H1 (cell line): Measurements from ENCODE around the gene SLCO4A1. TPM values are rescaled to one million over a fixed set of nuclear protein-coding genes. Genes with fewer than 3 reads are reported as not detected.

Source experiments
- CTCF ChIA-PET: fragments of 300-600 bp; sonication (Branson Sonifier 250); formaldehyde crosslinking; loops from one replicate; lab custom pipeline; 2021; ENCODE audit not compliant: partially characterized antibody; lab: Charles Lee
- POLR2A ChIA-PET: fragments of 300-600 bp; sonication (Branson Sonifier 250); formaldehyde crosslinking; loops from one replicate; lab custom pipeline; 2021; ENCODE audit warnings: inconsistent platforms; ENCODE audit not compliant: partially characterized antibody; lab: Charles Lee
- DNase-seq, 2 experiments: peaks; one replicate each; pipeline versions ENCODE4 v3.0.0 to v3.0.0-alpha.2; 2010 to 2022; ENCODE audit warnings: low spot score in 2 of 2, low read depth in 1 of 2, mixed read lengths in 1 of 2
- FAIRE-seq: peaks from 2 replicates; lab custom pipeline; 2011; peaks lifted over from hg19 to GRCh38; lab: Jason Lieb, UNC
- H2AFZ ChIP-seq: 2 replicates; pipeline ENCODE4 v1.8.1; 2012; ENCODE audit warnings: low read length, inconsistent platforms
- H2AK5ac ChIP-seq: 2 replicates; pipeline ENCODE4 v1.6.1; 2013; ENCODE audit warnings: low read depth, low read length
- H2BK120ac ChIP-seq: replicated peaks from 2 replicates; pipeline ENCODE3; 2013; ENCODE audit warnings: low read depth, low read length, inconsistent platforms
- H2BK12ac ChIP-seq: 2 replicates; pipeline ENCODE4 v1.6.1; 2013; ENCODE audit warnings: low read depth, low read length
- H2BK15ac ChIP-seq: 2 replicates; pipeline ENCODE4 v1.6.1; 2013; ENCODE audit warnings: low read length
- H2BK20ac ChIP-seq: 2 replicates; pipeline ENCODE4 v1.6.1; 2013; ENCODE audit warnings: low read length
- H2BK5ac ChIP-seq: 2 replicates; pipeline ENCODE4 v1.6.1; 2013; ENCODE audit warnings: low read depth, low read length
- H3K14ac ChIP-seq: 2 replicates; pipeline ENCODE4 v1.6.1; 2013; ENCODE audit warnings: inconsistent platforms; ENCODE audit not compliant: insufficient read length
- H3K18ac ChIP-seq: 2 replicates; pipeline ENCODE4 v1.6.1; 2013; ENCODE audit warnings: low read length; ENCODE audit errors: extremely low read depth
- H3K23ac ChIP-seq: 2 replicates; pipeline ENCODE4 v1.6.1; 2013; ENCODE audit warnings: inconsistent platforms; ENCODE audit not compliant: insufficient read length
- H3K23me2 ChIP-seq: 2 replicates; pipeline ENCODE4 v1.6.1; 2013; ENCODE audit warnings: low read depth, low read length
- H3K27ac ChIP-seq: 2 replicates; pipeline ENCODE4 v1.6.1; 2011; ENCODE audit warnings: low read depth, low read length, inconsistent platforms
- H3K27me3 ChIP-seq, 4 experiments: replicated peaks in 1 of 4; 1 replicate in 1 of 4; 2 replicates in 3 of 4; pipeline versions ENCODE4 v1.6.1 to v1.8.1; 2011 to 2013; ENCODE audit warnings: low read length in 3 of 4, mild to moderate bottlenecking in 3 of 4, inconsistent platforms in 2 of 4, mixed read lengths in 2 of 4, moderate library complexity in 1 of 4; ENCODE audit not compliant: control insufficient read depth in 3 of 4, insufficient read depth in 3 of 4; ENCODE audit errors: extremely low read depth in 1 of 4
- H3K36me3 ChIP-seq, 4 experiments: 2 replicates each; pipeline versions ENCODE4 v1.6.1 to v1.8.1; 2011 to 2013; ENCODE audit warnings: mild to moderate bottlenecking in 4 of 4, low read length in 3 of 4, moderate library complexity in 2 of 4, control low read depth in 1 of 4, inconsistent platforms in 1 of 4; ENCODE audit not compliant: insufficient read depth in 4 of 4, control insufficient read depth in 2 of 4
- H3K4ac ChIP-seq: replicated peaks from 2 replicates; pipeline ENCODE3; 2013; ENCODE audit warnings: low read length, low read depth, mixed read lengths, inconsistent platforms; ENCODE audit not compliant: insufficient read length
- H3K4me1 ChIP-seq, 4 experiments: replicated peaks in 1 of 4; 1 replicate in 1 of 4; 2 replicates in 3 of 4; pipeline versions ENCODE4 v1.6.1 to v1.8.1; 2011 to 2013; ENCODE audit warnings: low read length in 3 of 4, inconsistent platforms in 2 of 4, mixed read lengths in 1 of 4; ENCODE audit not compliant: insufficient read depth in 4 of 4, control insufficient read depth in 3 of 4
- H3K4me2 ChIP-seq, 2 experiments: 2 replicates each; pipeline versions ENCODE4 v1.6.1 to v1.8.1; 2011 to 2013; ENCODE audit warnings: low read depth in 2 of 2, low read length in 2 of 2, control low read depth in 1 of 2, inconsistent platforms in 1 of 2, mild to moderate bottlenecking in 1 of 2; ENCODE audit not compliant: insufficient read depth in 1 of 2
- H3K4me3 ChIP-seq, 4 experiments: fragments of 200-600, 300-600 bp in 1 of 4; sonication (generic), shearing (Covaris generic), sonication (Bioruptor Twin) in 1 of 4; 2 replicates each; pipeline versions ENCODE4 v1.5.1 to v1.8.1; 2011 to 2016; ENCODE audit warnings: low read length in 4 of 4, low read depth in 3 of 4, control low read depth in 2 of 4, inconsistent platforms in 2 of 4, mild to moderate bottlenecking in 2 of 4, mixed read lengths in 1 of 4, moderate library complexity in 1 of 4; ENCODE audit not compliant: insufficient read depth in 2 of 4; ENCODE audit errors: extremely low read depth in 1 of 4
- H3K56ac ChIP-seq: replicated peaks from 2 replicates; pipeline ENCODE3; 2013; ENCODE audit warnings: low read depth, mild to moderate bottlenecking, mixed read lengths, low read length, inconsistent platforms; ENCODE audit not compliant: insufficient read length
- H3K79me1 ChIP-seq: 2 replicates; pipeline ENCODE4 v1.6.1; 2013; ENCODE audit warnings: low read depth, low read length, control low read depth
- H3K79me2 ChIP-seq, 2 experiments: 2 replicates each; pipeline versions ENCODE4 v1.6.1 to v1.8.1; 2012 to 2013; ENCODE audit warnings: low read length in 2 of 2, mild to moderate bottlenecking in 2 of 2, inconsistent platforms in 1 of 2; ENCODE audit not compliant: insufficient read depth in 2 of 2, control insufficient read depth in 1 of 2
- H3K9ac ChIP-seq, 4 experiments: replicated peaks in 1 of 4; 1 replicate in 1 of 4; 2 replicates in 3 of 4; pipeline versions ENCODE4 v1.6.1 to v1.8.1; 2011 to 2013; ENCODE audit warnings: low read depth in 3 of 4, low read length in 3 of 4, control low read depth in 2 of 4, mild to moderate bottlenecking in 2 of 4, moderate library complexity in 2 of 4, inconsistent platforms in 1 of 4; ENCODE audit errors: extremely low read depth in 1 of 4
- H3K9me3 ChIP-seq, 2 experiments: 2 replicates each; pipeline versions ENCODE4 v1.6.1 to v1.8.1; 2012 to 2013; ENCODE audit warnings: mild to moderate bottlenecking in 2 of 2, moderate library complexity in 2 of 2, control low read depth in 1 of 2, inconsistent platforms in 1 of 2, low read depth in 1 of 2, low read length in 1 of 2, mixed read lengths in 1 of 2; ENCODE audit not compliant: insufficient read depth in 2 of 2
- H4K20me1 ChIP-seq, 2 experiments: replicated peaks in 1 of 2; 2 replicates each; pipeline versions ENCODE3 to v1.8.1; 2011 to 2013; ENCODE audit warnings: inconsistent platforms in 2 of 2, low read length in 2 of 2, mild to moderate bottlenecking in 1 of 2; ENCODE audit not compliant: insufficient read depth in 2 of 2, control insufficient read depth in 1 of 2
- H4K5ac ChIP-seq: 2 replicates; pipeline ENCODE4 v1.6.1; 2013; ENCODE audit warnings: low read length, low read depth, mixed read lengths, inconsistent platforms; ENCODE audit not compliant: insufficient read length
- H4K8ac ChIP-seq: 2 replicates; pipeline ENCODE4 v1.8.0; 2013; ENCODE audit warnings: mild to moderate bottlenecking, moderate library complexity, low read length, inconsistent platforms; ENCODE audit not compliant: insufficient read depth; ENCODE audit errors: extremely low read depth
- H4K91ac ChIP-seq: replicated peaks from 2 replicates; pipeline ENCODE3; 2013; ENCODE audit warnings: low read length, mixed read lengths, inconsistent platforms; ENCODE audit not compliant: insufficient read length
- BRCA1 ChIP-seq: IDR thresholded peaks from 2 replicates; pipeline ENCODE4 v1.6.1; 2012; ENCODE audit warnings: low read depth, low read length, improper control_type of control experiment
- EP300 ChIP-seq, 2 experiments: IDR thresholded peaks; 1 replicate in 1 of 2; 2 replicates in 1 of 2; pipeline ENCODE4 v1.6.1; 2011 to 2012; ENCODE audit warnings: low read depth in 2 of 2, low read length in 2 of 2, mild to moderate bottlenecking in 2 of 2, borderline replicate concordance in 1 of 2, inconsistent platforms in 1 of 2, moderate library complexity in 1 of 2
- HDAC6 ChIP-seq: IDR thresholded peaks from one replicate; pipeline ENCODE4 v1.7.1; 2012; ENCODE audit warnings: low read depth, mild to moderate bottlenecking, inconsistent platforms, low read length, moderate library complexity
- KDM5A ChIP-seq: fragments of 200-600 bp; IDR thresholded peaks from 2 replicates; pipeline ENCODE4 v1.7.1; 2012; ENCODE audit warnings: mild to moderate bottlenecking, low read length, inconsistent platforms, mixed read lengths
- RFX5 ChIP-seq: IDR thresholded peaks from 2 replicates; pipeline ENCODE4 v1.6.1; 2011; ENCODE audit warnings: low read depth, low read length, improper control_type of control experiment, borderline replicate concordance
- RXRA ChIP-seq: IDR thresholded peaks from 2 replicates; pipeline ENCODE4 v1.6.1; 2011; ENCODE audit warnings: low read depth, mild to moderate bottlenecking, low read length, moderate library complexity; ENCODE audit not compliant: insufficient read depth
- SIN3A ChIP-seq, 2 experiments: IDR thresholded peaks in 1 of 2; conservative IDR thresholded peaks in 1 of 2; 2 replicates each; pipeline ENCODE4 v1.6.1; 2011 to 2012; ENCODE audit warnings: low read length in 2 of 2, improper control_type of control experiment in 1 of 2, low read depth in 1 of 2, mild to moderate bottlenecking in 1 of 2
- SP4 ChIP-seq: IDR thresholded peaks from 2 replicates; pipeline ENCODE4 v1.6.1; 2012; ENCODE audit warnings: low read length, inconsistent platforms
- SRF ChIP-seq: IDR thresholded peaks from 2 replicates; pipeline ENCODE4 v1.6.1; 2011; ENCODE audit warnings: mild to moderate bottlenecking, low read depth, low read length, moderate library complexity
- WGBS, 2 experiments: shearing (Covaris generic) in 1 of 2; methylation state at CpG; one replicate each; pipeline versions ENCODE4 v1.1.6 to v1.1.7; 2013 to 2015; ENCODE audit warnings: low lambda C conversion rate in 2 of 2, mixed read lengths in 2 of 2, inconsistent platforms in 1 of 2, low coverage in 1 of 2, missing lambda C conversion rate in 1 of 2; ENCODE audit not compliant: insufficient replicate concordance in 2 of 2, insufficient coverage in 1 of 2, insufficient read length in 1 of 2; ENCODE audit errors: extremely low coverage in 1 of 2, missing lambda C conversion rate in 1 of 2; 5-methylcytosine and 5-hydroxymethylcytosine counted together
- polyA plus RNA-seq, 7 experiments: library from polyadenylated mRNA; depleted of rRNA in 3 of 7; stranded (reverse) in 5 of 7; unstranded in 2 of 7; fragments of >200 nt in 5 of 7; fragments of 200-250 nt in 2 of 7; gene quantifications; 1 replicate in 5 of 7; 2 replicates in 1 of 7; 4 replicates in 1 of 7; pipeline versions ENCODE4 v1.2.1 to v1.2.3, GENCODE V29; 2011 to 2013; ENCODE audit warnings: missing spikeins in 2 of 7, mixed read lengths in 2 of 7
- total RNA-seq: library from RNA; stranded (reverse); fragmentation: NEBNext Ultra II Directional; extraction: Animal tissue kit (Norgen Biotek cat#: 25700); gene quantifications from 2 replicates; pipeline ENCODE4 v1.2.1, GENCODE V29; 2021

The SLCO4A1 gene
- total and polyA plus RNA-seq, 2 of the 8 experiments (the other 6 are each of a cell fraction or from before 2014, with no cell fraction given), result 10.5 to 18.5 TPM

DNA sequence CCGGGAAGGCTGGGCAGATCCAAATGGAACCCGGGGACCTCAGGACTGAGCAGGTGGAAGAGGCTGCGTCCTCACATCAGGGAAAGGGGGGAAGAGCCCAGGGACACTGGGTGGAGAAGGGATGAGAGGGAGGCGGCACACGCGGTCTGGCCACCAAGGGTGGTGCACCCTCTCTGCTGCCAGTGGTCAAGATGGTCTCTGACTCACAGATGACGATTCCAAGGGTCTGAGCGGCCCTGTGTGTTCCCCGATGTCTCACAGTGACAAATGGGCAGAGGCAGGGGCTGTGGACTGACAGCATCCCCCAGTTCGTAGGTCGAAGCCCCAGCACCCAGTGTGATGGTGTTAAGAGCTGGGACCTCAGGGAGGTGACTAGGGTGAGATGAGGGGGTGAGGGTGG is 32.1 kb downstream of the SLCO4A1 start:
- Histone ChIP-seq H3K9ac (no peak overlapping the region), H3K4me1 (no peaks in the 10 kb centered on the region), H2BK15ac (no peak overlapping the region), H4K8ac (no peak overlapping the region), H2BK12ac (no peak overlapping the region), H3K23ac (no peak overlapping the region), H4K20me1 (peaks cover 0 to 3% of the 10 kb centered on the region in 2 experiments), H3K27ac (no peak overlapping the region), H3K23me2 (no peaks in the 10 kb centered on the region), H2AK5ac (no peak overlapping the region), H3K4me2 (no peak overlapping the region), H3K4me3 (no peak overlapping the region), H2BK5ac (no peak overlapping the region), H4K5ac (no peak overlapping the region), H3K36me3 (peaks cover 0 to 2% (median 0%) of the 10 kb centered on the region in 4 experiments; a peak in 1 of 8 replicates), H2BK20ac (no peak overlapping the region), H2AFZ (no peak overlapping the region), H3K79me1 (no peaks in the 10 kb centered on the region), H3K56ac (no peak overlapping the region), H3K9me3 (no peaks in the 10 kb centered on the region), H4K91ac (no peak overlapping the region), H3K79me2 (no peaks in the 10 kb centered on the region), H2BK120ac (no peak overlapping the region), H3K27me3 (no peaks in the 10 kb centered on the region; a peak in 1 of 7 replicates), H3K14ac (no peak overlapping the region), H3K18ac (no peak overlapping the region), H3K4ac (no peak overlapping the region)
- no peak for TF ChIP-seq EP300 (IDR thresholded peaks at IDR 0.05; ENCODE audit: borderline replicate concordance in 1 of 2, low read depth in 2 of 2, low read length in 2 of 2)
- no peak for TF ChIP-seq RFX5
- no peak for TF ChIP-seq RXRA
- TF ChIP-seq BRCA1, result no peak
- no peak for TF ChIP-seq SRF
- TF ChIP-seq HDAC6, result no peak
- TF ChIP-seq KDM5A, result no peak
- no peak for TF ChIP-seq SP4
- TF ChIP-seq SIN3A (conservative IDR thresholded peaks at IDR 0.05 in 1 of 2, IDR thresholded peaks at IDR 0.05 in 1 of 2; ENCODE audit: low read depth in 1 of 2, low read length in 2 of 2), result no peak
- 95% methylated on average over 11 of the region's 11 CpGs; no CpG with 5 or more reads in 1 of the 2 experiments for WGBS, 2 experiments
- DNase-seq, result no peak
- POLR2A ChIA-PET, result interaction anchor here (0.8 to 1.0 kb wide), 2 partner anchors 31 to 117 kb away, joined by 3 read pairs; no protein-coding TSS in a partner anchor
- FAIRE-seq, result no peak
- CTCF ChIA-PET, result interaction anchor here (0.7 to 2.9 kb wide), 17 partner anchors 8 to 134 kb away, joined by 3 to 11 read pairs (median 4); partner anchors contain the start of genes NTSR1 and OGFR
